Left ventricle myocardium superior (tissue), 1 donor: ENCODE results near the gene MS4A4A. TPM values are rescaled to one million over a fixed set of nuclear protein-coding genes. Genes with fewer than 3 reads are reported as not detected.
A peak's percentile ranks its signal among the peaks of the same experiment; 100 is the strongest.
"Not testable (repeated sequence)": the region's sequence is repeated elsewhere in the genome, so short reads cannot be mapped to it uniquely, and the experiment has no call there.

ENCODE experiments used
- ATAC-seq: fragments of 200-7000 bp; cut with Tn5 transposase; one replicate; pipeline ENCODE4 v1.9.1; 2020; ENCODE audit warnings: mild to moderate bottlenecking, moderate library complexity
- DNase-seq: peaks from one replicate; pipeline ENCODE4 v3.0.0-alpha.2; 2020
- intact Hi-C: fragments of 100-400 bp; cut with micrococcal nuclease; formaldehyde crosslinking; loops from one replicate; pipeline ENCODE4 v1.11.0; 2022
- long read RNA-seq: library from polyadenylated mRNA; unstranded; transcript quantifications from one replicate; pipeline ENCODE4 v2.0.0, GENCODE V29; 2021
- total RNA-seq: library from RNA; stranded (reverse); fragmentation: NEBNext Ultra II Directional; extraction: Animal tissue kit (Norgen Biotek cat#: 25700); gene quantifications from one replicate; pipeline ENCODE4 v1.2.1, GENCODE V29; 2021
- donor health status: DM: no; HTN: yes; CAD: no; lungs with severe emphysema.

MS4A4A gene
- 13.4 TPM for total RNA-seq
- long read RNA-seq, partial matches to known transcripts = 0 of 5 reads
- long read RNA-seq, other reads (novel, unspliced or antisense) = 1 of 5 reads

DNA sequence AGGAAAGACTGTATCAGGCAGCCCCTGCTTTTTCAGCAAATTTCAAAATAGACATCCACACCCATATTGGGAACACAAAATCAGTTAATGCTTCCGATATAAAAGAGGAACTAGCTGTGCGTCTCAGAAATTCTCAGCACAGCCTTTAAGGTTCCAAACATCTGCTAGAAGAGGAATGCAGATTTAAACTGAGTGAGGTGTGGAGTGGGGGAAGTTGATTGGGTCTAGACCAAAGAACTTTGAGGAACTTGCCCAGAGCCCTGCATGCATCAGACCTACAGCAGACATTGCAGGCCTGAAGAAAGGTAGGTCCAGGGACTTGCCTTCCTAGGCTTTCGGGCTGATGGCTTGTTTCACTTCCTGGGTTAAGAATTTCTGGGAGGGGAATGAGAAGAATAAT, at the start of gene MS4A4A:
TSS of gene MS4A4A (plus strand) at position 255 of the 400 bp plus-strand sequence. CDS start at position 265, 10 bp downstream.
- intact Hi-C loops = no loop called here
- ATAC-seq = peak; percentile 81
- no peak for DNase-seq

DNA sequence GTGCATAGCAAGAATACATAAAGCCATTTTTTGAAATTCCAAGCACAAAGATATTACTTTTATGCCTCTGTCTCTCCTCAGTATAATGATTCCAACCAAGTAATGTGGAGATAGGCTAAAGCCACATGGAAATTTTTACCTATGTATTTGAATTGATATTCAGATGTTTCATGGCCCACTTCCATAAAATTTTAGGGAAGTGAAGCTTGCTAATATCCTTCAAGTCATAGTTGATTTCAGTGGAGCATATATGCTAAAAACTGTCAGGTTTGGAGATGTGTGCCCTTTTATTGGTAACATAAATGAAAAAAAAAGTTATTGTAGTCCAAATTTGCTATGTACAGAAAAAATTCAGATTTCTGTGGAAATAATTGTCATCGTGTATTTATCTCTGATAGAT, 49.8 kb upstream of the MS4A4A start:
- intact Hi-C loops = no loop called here
- no peak for ATAC-seq

DNA sequence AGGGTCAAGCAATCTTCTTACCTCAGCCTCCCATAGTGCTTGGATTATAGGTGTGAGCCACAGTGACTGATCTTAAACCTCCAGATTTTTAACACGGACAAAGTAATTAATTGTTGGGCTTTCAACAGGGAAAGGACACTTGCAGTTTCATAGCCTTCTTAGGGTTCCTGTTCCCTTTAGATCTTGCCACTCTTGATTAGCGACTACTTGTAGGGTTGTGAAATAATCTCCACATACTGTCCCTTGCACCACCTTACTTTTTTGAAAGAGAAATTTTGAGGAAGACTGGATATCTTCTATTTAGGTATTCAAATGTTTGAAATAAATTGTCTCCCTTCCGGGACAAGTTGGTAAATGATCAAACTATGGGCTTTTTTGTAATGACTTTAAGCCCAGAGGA, 45.1 kb upstream of the MS4A4A start:
- intact Hi-C loops = no loop called here
- DNase-seq (no peak), ATAC-seq (no peak)

More for the DNA sequence above, 49.8 kb upstream of the MS4A4A start:
- DNase-seq = no peak

DNA sequence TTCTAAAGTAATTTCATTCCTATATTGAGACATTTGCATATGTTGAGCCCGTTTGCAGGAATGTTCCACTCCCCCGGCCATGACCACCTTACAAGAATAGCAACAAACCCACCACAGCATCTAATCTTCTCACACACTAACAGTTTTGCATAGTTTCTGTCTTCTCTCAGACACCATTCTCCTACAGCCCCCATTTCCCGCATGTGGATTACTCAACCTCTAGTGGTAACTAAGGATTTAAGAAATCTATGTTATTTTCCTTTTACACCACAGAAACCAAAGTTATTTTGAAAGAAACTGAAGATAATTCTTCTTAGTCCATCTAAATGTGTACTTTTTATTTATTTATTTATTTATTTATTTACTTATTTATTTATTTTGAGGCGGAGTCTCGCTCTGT, 39.8 kb upstream of the MS4A4A start:
- no peak for ATAC-seq
- intact Hi-C loops = no loop called here
- no peak for DNase-seq

DNA sequence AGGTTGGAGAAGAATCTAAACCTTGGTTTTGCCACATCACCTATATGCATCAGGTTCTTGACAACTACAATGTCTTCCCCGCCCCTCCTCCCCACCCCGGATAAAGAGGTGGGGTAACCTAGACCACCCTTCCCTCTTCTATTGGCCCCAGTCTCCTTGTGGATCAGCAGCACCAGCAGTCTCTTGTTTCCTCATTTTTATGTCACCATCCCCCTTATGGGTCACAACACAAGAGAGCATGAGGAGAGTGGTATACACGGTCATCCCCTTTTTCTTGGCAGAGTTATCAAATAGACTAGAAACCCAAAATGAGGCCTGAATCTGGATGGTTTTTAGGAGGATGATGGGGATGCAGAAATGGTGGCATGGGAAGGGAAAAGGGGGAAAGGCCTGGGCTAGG, 38.7 kb upstream of the MS4A4A start:
- ATAC-seq (peak; percentile 43), DNase-seq (no peak)
- intact Hi-C loops = no loop called here

DNA sequence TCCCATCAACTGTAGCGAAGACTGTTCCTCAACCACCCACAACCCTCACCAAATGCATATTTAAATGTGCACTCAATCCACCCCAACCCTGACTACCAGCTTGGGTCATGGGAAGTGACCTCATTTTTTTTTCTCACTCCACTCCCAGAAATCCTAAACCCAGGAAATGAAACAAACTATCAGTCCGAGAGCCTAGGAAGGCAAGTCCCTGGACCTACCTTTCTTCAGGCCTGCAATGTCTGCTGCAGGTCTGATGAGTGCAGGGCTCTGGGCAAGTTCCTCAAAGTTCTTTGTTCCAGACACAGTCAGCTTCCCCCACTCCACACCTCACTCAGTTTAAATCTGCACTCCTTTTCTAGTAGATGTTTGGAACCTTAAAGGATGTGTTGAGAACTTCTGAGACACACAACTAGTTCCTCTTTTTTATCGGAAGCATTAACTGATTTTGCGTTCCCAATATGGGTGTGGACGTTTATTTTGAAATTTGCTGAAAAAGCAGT, 37.7 kb upstream of the MS4A4A start, which contains the start of gene MS4A4E:
TSS of gene MS4A4E (minus strand) at position 398 of the 500 bp plus-strand sequence. CDS start 13,082 bp downstream, outside the sequence.
- DNase-seq (no peak), ATAC-seq (peak; percentile 55)
- intact Hi-C loops = no loop called here

DNA sequence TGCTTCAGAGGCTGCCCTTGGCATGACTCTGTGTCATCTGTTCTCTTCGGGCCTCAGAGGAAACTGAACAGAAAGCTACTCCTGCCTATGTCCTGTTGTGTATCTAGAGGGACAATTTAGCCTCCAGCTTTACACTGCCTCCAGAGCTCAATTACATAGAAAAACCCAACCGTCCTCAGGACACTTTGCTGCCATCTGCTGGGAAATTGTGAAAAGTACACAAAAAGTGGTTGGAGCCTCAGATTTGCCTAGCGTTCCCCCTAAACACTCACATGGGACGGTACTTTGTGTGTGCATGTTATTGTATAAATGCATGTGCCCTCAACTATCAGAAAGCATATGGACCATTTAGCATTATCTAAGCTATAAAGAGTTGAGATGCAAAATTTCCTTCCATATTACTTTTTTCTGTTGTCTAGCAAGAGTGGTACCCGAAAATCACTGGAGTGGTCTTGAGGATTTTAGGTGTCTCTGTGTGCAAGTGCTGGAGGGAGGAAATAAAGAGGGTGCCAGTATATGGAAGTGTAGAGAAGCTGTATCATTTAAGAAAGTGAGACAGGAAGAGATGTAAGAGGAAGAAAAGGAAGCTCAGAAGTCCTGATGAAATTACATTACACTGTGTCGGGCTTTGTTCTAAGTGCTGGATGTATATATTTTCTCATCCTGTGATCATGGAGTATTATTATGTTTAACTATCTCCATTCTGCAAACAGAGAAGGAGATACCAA, 28.8 kb upstream of the MS4A4A start:
- intact Hi-C loops = no loop called here
- peak; percentile 66 for ATAC-seq
- DNase-seq = no peak

DNA sequence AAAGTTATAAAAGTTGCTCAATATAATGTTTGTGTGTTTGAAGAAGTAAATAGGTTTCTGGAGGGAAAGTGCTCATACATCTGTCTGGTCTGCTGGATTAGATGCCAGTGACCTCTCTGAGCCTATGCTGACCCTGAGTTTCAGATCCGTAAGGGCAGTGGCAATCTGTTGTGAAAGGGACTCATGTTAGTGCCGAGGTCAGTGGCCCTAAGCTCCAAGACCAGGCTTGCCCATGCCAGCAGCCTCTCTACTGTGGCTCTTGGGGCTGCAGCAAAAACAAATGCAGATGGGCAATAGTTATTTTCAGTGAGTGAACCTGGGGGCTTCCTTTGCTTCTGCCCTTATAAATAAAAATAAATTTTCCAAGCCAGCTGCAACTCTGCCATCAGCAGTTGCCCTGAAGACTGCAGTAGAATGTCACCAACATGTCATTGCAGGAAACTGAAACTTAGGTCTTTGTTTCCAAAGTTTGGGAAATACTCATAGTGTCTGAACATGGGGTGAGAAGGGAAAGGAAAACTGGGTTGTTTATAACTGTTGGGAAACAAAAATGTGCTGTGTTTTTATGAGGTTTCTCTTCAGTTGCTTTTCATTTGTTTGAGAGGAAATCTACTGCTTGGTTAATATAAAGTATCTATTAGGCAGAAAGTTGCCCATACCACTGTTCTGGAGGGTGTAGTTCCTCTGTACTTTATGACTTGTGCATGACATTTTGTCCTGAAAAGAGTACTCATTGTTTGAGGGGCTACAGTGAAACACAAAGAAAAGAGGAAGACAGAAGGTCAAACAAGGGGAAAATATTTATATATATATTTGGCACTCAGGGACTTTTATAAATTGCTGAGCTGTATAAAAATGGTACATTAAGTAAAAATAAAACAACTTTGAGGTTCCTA, 28.0 kb upstream of the MS4A4A start:
- intact Hi-C loops = no loop called here
- DNase-seq (no peak), ATAC-seq (peak; percentile 75)

DNA sequence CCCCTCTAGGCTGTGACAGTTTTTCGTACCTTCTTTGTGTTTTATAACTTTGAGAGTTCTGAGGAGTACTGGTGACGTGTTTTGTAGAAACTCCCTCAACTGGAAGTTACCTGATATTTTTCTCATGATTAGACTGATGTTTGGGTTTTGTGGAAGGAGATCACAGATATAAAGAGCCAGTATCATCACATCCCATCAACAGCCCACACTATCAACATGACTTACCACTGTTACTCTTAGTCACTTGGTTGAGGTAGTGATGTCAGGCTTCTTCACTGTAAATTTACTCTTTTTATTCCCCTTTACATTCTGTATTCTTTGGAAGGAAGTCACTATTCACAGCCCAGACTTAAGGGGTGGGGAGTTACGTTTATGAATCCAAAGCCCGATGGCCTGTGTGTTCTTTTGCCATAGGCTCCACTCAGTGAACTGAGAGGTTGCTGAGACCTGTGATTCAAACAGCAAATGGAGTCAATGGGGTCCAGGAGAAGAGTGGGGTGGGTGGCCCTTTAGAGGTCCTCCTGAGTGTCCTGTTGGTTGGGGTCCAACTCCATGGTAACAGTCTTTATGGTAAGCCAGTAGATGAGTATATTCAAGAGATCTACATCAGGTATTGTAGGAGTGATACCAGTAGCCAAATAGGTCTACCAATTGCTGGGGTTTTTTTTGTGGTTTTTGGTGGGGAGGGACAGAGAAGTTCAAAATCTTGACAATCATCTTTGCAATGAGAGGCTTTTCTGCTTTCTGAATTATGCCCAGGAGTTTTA, 22.3 kb upstream of the MS4A4A start:
- intact Hi-C loops = no loop called here
- ATAC-seq = no peak
- DNase-seq = no peak

DNA sequence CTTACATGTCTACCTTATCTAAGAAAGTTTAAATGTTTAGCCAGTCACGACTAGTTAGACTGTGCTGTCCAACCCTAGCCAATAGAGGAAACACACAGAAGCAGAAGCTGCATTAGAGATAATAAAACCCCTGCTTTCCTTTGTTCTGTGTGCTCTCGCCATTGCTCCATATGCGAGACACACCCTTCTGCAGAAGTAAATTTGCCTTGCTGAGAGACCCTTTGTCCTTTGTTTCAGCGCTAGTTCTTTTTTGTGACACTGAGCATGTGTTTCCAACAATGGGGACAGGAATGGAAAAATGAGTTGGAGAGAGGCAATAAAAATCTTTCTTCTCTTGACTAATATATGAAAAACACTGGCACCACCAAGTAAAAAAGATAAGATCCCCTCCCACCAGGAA, 19.5 kb upstream of the MS4A4A start:
- ATAC-seq (no peak), DNase-seq (no peak)
- intact Hi-C loops = no loop called here

DNA sequence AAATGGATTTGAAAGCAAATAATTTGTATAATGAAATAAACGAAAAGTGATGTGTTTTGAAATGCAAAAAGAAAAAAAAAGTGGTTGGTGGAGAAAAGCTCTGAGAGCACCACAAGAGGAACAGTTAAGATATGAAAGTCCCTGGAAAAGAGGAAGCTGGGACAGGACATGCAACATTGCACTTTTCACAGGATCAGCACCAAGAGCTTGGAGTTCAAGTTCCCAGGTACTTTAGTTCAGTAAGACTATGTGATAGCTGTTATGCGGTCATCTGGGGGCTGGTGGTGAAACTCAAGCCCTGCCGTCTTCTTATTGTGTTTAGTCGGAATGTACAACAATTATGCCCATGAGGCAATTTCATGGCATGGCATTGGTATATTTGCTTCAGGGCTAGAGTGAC, 17.1 kb upstream of the MS4A4A start:
- no peak for DNase-seq
- intact Hi-C loops = no loop called here
- ATAC-seq = peak; percentile 59

DNA sequence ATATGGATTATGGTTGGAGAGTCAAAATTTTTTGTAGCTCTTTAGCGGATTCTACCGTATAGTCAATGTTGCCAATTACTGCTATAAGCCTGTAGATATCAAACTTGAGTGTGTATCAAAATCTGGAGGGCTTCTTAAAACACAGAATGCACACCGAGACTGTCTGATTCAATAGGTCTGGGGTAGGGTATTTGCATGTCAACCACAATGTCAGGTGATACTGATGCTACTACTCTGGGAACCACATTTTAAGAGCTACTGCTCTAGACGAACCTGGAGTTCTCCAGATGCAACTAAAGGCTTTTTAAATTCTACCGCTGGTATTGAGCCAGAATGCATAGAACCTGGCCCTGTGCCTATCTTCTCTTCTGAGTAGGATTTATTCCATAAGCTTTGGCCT, 15.8 kb upstream of the MS4A4A start:
- DNase-seq (no peak), ATAC-seq (no peak)
- intact Hi-C loops = no loop called here

DNA sequence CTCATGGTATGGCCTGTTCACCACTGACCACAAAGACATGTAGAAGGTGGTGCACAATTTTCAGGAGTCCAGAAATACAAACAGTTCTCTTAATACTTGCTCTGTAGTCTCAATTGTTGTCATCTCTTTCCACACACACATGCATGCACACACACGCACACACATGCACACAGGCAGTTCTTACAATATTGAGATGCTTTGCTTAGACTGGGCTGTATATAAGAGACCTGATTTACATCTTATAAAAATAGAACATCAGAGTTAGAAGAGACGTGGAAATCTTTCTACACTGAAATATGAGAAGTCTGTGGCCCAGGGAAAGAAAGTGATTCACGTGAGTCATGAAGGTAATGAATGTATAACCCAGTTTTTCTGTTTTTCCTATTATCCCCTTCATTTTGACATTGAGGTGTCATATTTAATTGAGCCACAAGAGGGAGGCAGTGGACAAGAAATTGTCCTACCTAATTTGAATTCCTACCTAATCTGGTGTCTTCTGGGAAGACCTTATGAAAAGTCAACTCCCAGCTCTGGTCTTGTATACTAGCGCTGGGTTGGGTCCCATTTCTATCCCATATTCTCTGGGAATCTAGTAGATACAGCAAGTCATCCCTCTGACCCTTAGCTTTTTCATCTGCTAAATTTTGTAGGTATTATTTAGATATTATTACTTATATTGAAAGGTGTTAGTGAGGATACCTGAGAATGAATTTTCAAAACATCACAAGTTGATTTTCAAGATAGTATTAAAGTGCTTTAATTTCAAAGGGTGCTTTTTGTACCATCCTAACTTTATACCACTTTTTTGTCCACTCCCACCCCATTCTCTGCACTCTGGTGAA, 14.9 kb upstream of the MS4A4A start:
- DNase-seq = no peak
- intact Hi-C loops = no loop called here
- no peak for ATAC-seq

DNA sequence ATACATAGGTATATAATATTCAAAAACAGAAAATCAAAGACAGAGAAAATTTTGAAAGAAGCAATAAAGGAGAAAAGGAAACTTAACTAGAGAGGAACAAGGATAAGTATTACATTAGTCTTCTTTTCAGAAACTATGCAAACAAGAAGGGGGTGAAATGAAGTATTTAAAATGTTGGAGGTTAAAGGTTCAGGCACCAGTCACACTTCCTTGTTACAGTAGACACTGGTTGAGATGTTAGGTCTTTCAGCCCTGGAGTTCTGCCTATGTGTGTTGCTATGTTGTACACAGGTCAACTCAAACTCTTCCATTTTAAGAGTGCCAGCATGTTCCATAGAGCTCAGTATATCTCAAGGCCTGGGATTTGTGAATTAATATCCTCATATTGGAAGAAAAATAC, 6.0 kb upstream of the MS4A4A start:
- ATAC-seq (no peak), DNase-seq (no peak)
- intact Hi-C loops = no loop called here

DNA sequence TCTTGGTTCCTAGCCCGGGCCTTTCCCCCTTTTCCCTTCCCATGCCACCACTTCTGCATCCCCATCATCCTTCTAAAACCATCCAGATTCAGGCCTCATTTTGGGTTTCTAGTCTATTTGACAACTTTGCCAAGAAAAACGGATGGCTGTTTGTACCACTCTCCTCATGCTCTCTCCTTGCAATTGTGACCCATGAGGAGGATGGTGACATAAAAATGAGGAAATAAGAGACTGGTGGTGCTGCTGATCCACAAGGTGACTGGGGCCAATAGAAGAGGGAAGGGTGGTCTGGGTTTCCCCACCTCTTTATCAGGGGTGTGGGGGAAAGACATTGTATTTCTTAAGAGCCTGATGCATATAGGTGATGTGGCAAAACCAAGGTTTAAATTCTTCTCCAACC, 1.0 kb downstream of the MS4A4A start:
- ATAC-seq (peak; percentile 33), DNase-seq (no peak)
- intact Hi-C loops = no loop called here

DNA sequence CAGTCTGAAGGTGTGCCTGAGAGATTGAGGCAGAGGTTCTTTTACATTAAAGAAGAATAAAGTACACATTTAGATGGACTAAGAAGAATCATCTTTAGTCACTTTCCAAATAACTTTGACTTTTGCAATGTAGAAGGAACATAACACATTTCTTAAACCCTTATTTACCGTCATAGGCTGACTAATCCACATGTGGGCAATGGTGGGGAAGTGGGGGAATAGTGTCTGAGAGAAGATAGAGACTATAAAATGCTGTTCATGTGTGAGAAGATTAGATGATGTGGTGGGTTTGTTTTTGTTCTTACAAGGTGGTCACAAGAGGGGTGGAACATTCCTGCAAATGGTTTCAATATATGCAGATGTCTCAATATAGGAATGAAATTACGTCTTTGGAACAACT, 1.8 kb downstream of the MS4A4A start:
- ATAC-seq = no peak
- intact Hi-C loops = no loop called here
- no peak for DNase-seq

DNA sequence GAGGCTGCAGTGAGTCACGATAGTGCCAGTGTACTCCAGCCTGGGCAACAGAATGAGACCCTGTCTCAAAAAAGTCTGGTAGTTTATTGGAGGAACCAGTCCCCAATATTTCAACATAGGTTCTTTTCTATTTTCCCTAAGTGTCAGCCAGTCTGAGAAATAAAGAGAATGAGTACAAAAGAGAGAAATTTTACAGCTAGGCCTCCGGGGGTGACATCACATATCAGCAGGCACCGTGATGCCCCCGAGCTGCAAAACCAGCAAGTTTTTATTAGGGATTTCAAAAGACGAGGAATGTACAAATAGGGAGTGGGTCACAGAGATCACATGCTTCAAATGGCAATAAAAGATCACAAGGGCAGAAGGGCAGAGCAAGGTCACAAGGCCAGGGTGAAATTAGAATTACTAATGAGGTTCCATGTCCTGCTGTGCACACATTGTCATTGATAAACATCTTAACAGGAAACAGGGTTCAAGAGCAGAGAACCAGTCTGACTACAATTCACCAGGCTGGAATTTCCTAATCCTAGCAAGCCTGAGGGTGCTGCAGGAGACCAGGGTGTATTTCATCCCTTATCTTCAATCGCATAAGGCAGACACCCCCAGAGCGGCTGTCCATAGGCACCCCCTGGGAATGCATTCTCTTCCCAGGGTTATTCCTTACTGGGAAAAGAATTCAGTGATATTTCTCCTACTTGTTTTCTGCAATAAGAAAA, 5.1 kb downstream of the MS4A4A start:
- DNase-seq, intact Hi-C loops, ATAC-seq: not testable (repeated sequence)

DNA sequence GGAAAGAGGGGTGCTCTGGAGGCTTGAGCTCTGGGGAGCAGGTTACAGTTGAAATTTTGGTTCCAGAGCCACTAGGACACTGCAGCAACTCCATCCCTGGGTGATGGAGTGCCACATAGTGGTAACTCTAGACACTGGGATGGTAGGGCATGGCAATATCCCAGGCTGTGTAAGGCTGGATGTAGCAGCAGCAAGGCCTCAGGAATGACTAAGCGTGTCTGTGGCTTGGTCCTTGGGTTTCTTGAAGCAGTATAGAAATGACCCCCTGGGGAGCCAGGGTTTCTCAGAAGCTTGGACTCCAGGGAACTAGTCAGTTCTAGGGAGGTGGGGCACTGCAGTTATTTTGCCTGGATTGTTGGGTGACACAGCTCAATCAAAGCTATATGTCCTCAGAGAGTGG, 8.1 kb downstream of the MS4A4A start:
- ATAC-seq = no peak
- intact Hi-C loops = no loop called here
- no peak for DNase-seq
